GM10248 (cell line): Measurements from ENCODE around the gene REEP3.

Experiments used
- CTCF ChIA-PET: fragments of 300-600 bp; sonication (Branson Sonifier 250); formaldehyde crosslinking; extraction: SDS; loops from one replicate; lab custom pipeline; 2021; ENCODE audit warnings: antibody characterized with exemption; lab: Yijun Ruan, JAX
- POLR2A ChIA-PET: fragments of 350-650 bp; sonication (Branson Sonifier 250); formaldehyde crosslinking; extraction: SDS; loops from one replicate; lab custom pipeline; 2020; ENCODE audit warnings: antibody characterized with exemption; lab: Yijun Ruan, JAX
- DNase-seq: peaks from one replicate; pipeline ENCODE4 v3.0.0; 2012; ENCODE audit errors: extremely low spot score
- CTCF ChIP-seq: IDR thresholded peaks from 2 replicates; pipeline ENCODE4 v1.5.1; 2012; ENCODE audit warnings: mild to moderate bottlenecking, low read depth; ENCODE audit errors: extremely low read depth, missing control alignments, control extremely low read depth

REEP3 gene

GRCh38 chr10:63670291-63670898 is 149.2 kb downstream of the REEP3 start:
- ChIA-PET CTCF (interaction anchor here (0.8 to 5.6 kb wide), 8 partner anchors 10 to 503 kb away, joined by 3 to 28 read pairs (median 4); no protein-coding TSS in a partner anchor), POLR2A (no interaction called here)
- TF ChIP-seq CTCF, result no peak
- DNase-seq, result peak; percentile 32

GRCh38 chr10:63671317-63671937 is 150.2 kb downstream of the REEP3 start:
- DNase-seq, result no peak
- ChIA-PET POLR2A (no interaction called here), CTCF (interaction anchor here (0.9 to 5.6 kb wide), 8 partner anchors 10 to 504 kb away, joined by 3 to 28 read pairs (median 4); no protein-coding TSS in a partner anchor)
- TF ChIP-seq CTCF, result no peak

- ChIA-PET POLR2A (no interaction called here), CTCF (interaction anchor here (2.1 to 5.6 kb wide), 3 partner anchors 11 to 48 kb away, joined by 7 to 28 read pairs (median 12); no protein-coding TSS in a partner anchor)
- DNase-seq, result no peak
- TF ChIP-seq CTCF, result no peak
Observed at GRCh38 chr10:63672491-63672890, 151.3 kb downstream of the REEP3 start.

GRCh38 chr10:63673246-63673645 is 152.0 kb downstream of the REEP3 start:
- no peak for DNase-seq
- ChIA-PET POLR2A (no interaction called here), CTCF (interaction anchor here (1.7 to 5.6 kb wide), 2 partner anchors 12 to 507 kb away, joined by 3 to 28 read pairs; no protein-coding TSS in a partner anchor)

GRCh38 chr10:63673846-63674245 is 152.6 kb downstream of the REEP3 start:
- CTCF ChIA-PET, result interaction anchor here (0.7 to 5.6 kb wide), 3 partner anchors 11 to 508 kb away, joined by 3 to 28 read pairs (median 3); no protein-coding TSS in a partner anchor
- no peak for TF ChIP-seq CTCF
- DNase-seq, result no peak
- POLR2A ChIA-PET, result no interaction called here

More at GRCh38 chr10:63673246-63673645, 152.0 kb downstream of the REEP3 start:
- TF ChIP-seq CTCF, result no peak
